NCI-H187 treated with DMSO at 0.1 percent for 48 hours (cell line): ENCODE data around the gene NFIA.

Experiments used
- DNase-seq: peaks from one replicate; lab custom pipeline; 2025; lab: John Stamatoyannopoulos, UW

The NFIA gene

DNA sequence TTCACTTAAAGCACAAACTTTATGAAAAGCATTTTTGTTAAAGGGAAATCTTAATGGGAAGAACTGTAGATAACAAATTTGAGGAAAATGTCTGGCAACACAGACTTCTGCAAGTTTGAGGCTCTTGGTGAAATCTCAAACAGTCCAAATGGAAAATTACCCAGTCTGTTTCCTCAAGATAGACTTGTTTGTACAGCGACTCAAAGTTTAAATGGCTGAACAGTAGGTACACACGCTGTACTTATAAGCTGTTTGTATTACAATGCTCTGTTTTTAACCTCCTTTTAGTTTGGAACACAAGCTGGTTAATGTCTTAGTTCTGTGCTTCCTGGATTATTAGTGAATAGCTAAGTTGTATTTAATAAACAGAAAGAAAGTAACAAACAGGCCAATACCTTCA, 217.1 kb downstream of the NFIA start:
- DNase-seq: no peak

- DNase-seq: no peak
Observed at GRCh38 chr1:61300899-61301298, 218.5 kb downstream of the NFIA start.

DNA sequence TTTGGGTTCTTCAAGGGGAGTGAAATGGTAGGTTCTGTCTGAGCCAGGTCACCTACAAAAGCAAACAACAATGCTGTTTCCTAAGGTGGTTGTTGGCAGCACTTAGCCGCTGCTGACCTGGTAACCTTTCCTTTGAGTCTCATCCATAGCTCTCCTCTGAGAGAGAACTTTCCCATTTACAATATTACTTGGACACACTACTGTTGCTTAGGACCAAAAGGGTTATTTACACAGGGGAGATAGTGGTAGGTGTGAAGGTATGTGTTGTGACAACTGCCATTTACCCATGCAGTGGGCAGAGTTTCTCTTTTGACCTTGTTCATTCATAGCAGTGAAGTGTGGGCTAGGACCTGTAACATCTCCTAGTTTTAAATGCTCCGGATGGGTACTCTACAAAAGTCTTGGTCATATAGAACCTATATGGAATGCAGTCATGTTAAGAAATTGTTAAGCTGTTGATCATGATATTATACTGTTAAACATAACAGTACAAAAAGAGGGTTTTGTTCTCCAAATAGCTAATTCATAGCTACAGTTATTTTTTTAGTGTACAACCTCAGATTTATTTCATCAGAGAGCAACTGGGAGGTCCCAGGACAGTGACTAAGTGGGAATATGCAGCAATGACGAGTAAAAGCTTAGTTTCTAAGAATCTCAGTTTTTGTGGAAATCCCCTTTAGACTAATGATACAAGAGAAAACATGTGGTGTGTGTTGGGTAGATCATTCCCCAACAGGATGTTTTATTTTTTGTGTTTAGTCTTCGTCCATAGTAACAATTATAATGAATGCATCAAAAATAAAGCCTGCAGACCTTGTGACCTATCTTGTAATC, 219.7 kb downstream of the NFIA start:
- no peak for DNase-seq

DNA sequence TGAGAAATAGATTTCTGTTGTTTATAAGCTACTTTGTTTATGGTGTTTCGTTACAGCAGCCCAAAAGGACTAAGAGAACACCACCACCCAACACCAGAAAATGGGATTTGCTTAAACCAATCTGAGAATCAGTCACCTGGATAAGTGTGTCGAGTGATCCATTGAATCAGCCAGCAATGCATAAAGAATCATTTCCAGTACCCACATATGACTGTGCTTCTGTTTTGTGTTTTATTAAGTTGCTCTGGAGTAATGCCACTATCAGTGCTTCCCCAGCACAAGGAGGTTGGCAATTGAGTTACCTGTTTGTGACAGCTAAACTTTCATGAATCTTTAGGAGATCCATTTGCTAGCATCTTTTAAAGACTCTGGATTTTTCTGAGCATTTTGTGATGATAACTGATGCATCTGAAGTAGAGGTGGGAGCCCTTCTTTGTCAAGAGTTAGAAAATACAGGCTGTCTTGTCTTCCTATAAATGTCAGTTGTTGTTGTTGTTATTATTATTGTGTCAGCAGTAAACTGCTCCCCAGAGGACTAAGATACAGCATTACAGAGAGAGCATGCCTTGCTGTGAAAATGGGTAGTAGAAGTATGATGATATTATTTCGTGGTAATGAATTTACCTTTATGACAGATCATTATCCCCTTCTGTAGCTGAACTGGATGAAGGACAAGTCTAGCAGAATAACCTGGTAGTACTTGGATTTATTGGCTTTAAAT, 225.2 kb downstream of the NFIA start:
- no peak for DNase-seq

DNA sequence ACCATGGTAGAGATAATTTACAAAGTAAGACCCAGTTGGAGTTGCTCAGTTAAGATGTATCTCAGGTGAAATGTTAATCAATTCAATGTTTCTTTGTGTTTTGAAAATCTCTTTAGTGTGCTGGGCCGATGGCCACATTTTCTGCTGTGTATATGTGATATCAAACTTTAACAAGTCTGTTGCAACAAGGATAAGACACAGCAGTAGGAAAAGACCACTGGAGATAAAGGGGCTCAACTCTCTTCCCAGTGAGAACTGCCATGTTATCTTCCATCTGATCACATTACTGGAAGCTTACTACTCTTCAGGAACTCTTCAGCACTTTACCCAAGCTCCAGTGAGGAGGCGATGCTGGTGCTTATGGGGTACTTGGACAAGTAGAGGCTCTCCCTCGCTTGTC, 227.7 kb downstream of the NFIA start:
- no peak for DNase-seq

GRCh38 chr1:61310538-61310937, 228.2 kb downstream of the NFIA start:
- DNase-seq: no peak

DNA sequence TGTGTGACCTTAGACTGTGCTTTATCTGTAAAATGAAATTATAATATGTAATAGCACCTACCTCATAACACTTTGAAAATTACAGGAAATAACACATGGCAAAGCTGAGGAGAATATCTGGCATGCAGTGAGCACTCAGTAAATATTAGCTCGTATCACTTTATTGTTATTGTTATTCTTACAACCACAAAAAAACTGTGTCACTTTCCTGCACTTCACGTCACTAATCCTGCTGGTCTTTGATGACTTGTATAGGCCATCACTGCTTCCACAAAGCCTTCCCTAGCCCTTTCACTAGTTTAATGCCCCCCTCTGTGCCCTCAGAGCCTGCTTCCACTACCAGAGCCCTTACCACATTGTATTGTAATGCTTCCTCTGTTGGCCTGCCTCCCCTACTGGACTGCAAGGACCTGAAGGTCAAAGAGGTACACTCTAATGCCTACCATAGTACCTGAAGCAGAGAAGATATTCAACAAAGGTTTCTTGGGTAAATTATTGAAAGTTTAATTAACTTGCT, 231.6 kb downstream of the NFIA start:
- no peak for DNase-seq

GRCh38 chr1:61315011-61315410, 232.7 kb downstream of the NFIA start:
- no peak for DNase-seq

- no peak for DNase-seq
Observed at GRCh38 chr1:61316493-61316892, 234.1 kb downstream of the NFIA start.

GRCh38 chr1:61318319-61319125, 236.2 kb downstream of the NFIA start:
- DNase-seq: no peak

GRCh38 chr1:61320575-61320974, 238.2 kb downstream of the NFIA start:
- no peak for DNase-seq

GRCh38 chr1:61322008-61322744, 239.8 kb downstream of the NFIA start:
- no peak for DNase-seq

GRCh38 chr1:61322769-61323168, 240.4 kb downstream of the NFIA start:
- DNase-seq: no peak

DNA sequence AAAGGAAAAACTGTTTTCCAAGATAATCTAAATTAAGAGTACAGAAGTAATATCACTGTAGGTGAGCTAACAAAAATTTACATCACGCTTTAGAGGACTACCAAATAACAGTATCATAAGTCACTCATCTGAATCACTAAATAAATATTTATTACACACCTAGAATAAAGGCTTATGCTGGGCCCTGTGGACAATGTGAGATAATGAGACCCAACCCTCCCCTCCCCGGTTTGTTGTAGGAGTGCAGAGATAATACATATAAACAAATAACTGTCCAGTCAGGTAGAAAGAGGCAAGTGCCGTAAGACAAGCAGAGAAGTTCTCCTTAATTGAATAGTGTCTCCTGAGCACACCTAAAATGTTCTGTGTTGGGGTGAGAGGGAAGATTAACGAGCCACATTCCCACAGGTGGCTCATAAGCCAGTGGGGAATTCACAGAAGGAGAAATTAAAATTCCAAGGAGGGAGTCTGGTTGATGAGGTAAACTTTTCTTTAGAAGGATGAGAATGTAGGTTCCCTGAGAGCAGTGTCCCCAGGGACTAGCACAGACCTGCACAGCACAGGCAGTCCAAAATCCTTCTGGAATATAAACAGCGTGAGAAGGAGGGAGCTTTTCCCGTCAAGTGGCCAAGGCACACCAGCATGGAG, 241.4 kb downstream of the NFIA start:
- no peak for DNase-seq

- DNase-seq: no peak
Observed at GRCh38 chr1:61326713-61327112, 244.4 kb downstream of the NFIA start.

DNA sequence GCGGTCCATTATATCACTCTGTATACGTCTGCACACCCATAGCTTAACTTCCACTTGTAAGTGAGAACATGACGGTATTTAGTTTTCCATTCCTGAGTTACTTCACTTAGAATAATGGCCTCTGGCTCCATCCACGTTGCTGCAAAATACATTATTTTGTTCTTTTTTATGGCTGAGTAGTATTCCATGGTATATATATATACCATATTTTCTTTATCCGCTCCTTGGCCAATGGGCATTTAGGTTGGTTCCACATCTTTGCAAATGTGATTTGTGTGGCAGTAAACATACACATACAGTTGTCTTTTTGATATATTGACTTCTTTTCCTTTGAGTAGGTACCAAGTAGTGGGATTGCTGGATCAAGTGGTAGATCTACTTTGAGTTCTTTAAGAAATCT, 245.1 kb downstream of the NFIA start:
- no peak for DNase-seq

GRCh38 chr1:61329556-61329955, 247.2 kb downstream of the NFIA start:
- no peak for DNase-seq

GRCh38 chr1:61330018-61330417, 247.7 kb downstream of the NFIA start:
- DNase-seq: no peak

DNA sequence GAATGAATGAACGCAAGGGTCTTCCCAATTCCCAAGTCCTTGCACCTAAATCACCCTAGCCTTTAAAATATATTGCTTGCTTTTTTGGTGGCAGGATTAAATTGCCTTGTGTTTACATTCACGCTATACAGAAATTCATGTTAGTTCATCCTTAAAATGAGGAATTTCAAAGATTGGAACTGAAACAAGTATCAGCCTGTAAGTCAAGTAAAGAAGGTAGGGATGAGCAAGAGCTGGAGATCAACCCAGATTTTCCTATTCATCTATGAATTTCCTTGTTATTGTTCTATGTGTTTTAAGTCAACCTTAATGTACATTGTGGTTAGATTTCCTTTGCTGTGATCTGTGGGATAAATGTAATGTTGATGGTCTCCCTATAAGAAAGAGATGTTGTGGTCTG, 248.2 kb downstream of the NFIA start:
- no peak for DNase-seq

DNA sequence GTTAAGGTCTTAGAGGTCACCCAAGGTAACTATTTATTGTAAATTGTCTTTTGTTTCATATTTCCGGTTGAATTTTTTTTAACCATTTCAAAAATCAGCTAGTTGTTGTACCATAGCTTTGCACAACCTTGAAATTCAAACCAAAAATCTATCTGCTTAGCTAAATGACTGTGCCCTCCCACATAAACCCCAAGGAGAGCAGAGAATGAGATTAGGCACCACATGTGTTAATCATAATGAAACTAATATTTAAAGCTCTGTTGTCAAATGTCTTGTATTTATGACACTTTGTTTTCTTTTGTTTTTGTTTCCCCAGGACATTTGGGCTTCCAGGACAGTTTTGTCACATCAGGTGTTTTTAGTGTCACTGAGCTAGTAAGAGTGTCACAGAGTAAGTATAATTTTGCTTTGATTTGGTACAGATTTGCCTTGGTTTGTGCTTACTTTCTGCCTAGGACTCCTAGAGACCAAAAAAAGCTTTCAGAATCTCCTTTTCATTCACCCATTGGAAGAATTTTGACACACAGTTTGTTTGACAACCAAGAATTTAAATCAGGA, 249.9 kb downstream of the NFIA start:
- DNase-seq: no peak

- no peak for DNase-seq
Observed at GRCh38 chr1:61332796-61333195, 250.4 kb downstream of the NFIA start.
